ENCODE measurements around the gene CACNA1I. TPM values are rescaled to one million over a fixed set of nuclear protein-coding genes. Genes with fewer than 3 reads are reported as not detected.

The CACNA1I gene
- total and polyA plus RNA-seq, 11 donors, result 0.01 to 0.07 (median 0.04) TPM; not detected in 6

DNA sequence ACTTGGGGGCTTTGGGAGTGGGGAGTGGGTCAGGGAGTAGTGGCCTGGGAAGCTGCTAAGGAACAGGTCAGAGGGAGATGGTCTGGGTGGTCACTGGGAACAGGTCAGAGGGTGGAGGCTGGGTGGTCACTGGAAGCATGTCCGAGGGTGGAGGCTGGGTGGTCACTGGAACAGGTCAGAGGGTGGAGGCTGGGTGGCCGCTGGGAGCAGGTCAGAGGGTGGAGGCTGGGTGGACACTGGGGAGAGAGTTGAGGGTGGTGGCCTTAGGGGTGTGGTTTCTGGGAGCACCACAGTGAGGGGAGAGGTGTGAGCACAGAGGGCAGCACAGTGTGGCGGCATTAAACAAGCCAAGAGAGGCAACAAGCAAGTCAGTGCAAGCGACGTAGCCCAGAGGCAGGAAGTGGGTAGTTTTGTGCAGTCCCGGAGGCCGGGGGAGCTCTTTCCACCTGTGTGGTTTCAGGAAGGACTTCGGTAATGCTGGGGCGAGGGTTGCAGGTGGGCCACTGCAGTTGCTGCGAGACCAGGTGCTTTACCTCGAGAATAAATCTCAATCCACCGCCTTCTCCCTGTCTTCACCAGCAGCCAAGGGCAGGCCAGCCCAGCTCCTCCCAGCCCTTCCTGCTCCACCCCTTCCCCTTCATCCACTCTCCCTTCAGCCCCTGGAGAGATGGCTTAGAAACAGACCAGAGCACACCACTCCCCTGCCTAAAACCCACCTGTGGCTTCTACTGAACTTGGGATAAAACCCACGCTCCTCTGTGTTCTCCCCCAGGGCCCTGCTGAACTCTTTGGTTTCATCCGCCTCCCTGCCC lies 3.2 kb upstream of the CACNA1I start:
- H3K27ac ChIP-seq, result no peak overlapping the region
- WGBS, 4 donors, result 54 to 63% (median 59%) methylated on average over 14 of the region's 14 CpGs
- no peak for DNase-seq
- no peaks in the 10 kb centered on the region for H3K9me3 ChIP-seq
- no peak overlapping the region for H3K4me3 ChIP-seq
- TF ChIP-seq, protein P1, sequence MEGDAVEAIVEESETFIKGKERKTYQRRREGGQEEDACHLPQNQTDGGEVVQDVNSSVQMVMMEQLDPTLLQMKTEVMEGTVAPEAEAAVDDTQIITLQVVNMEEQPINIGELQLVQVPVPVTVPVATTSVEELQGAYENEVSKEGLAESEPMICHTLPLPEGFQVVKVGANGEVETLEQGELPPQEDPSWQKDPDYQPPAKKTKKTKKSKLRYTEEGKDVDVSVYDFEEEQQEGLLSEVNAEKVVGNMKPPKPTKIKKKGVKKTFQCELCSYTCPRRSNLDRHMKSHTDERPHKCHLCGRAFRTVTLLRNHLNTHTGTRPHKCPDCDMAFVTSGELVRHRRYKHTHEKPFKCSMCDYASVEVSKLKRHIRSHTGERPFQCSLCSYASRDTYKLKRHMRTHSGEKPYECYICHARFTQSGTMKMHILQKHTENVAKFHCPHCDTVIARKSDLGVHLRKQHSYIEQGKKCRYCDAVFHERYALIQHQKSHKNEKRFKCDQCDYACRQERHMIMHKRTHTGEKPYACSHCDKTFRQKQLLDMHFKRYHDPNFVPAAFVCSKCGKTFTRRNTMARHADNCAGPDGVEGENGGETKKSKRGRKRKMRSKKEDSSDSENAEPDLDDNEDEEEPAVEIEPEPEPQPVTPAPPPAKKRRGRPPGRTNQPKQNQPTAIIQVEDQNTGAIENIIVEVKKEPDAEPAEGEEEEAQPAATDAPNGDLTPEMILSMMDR (IDR thresholded peaks at IDR 0.05), result no peak
- no peak for TF ChIP-seq POLR2A (IDR thresholded peaks at IDR 0.05)
- H3K4me1 ChIP-seq, result no peaks in the 10 kb centered on the region
- no peaks in the 10 kb centered on the region for H3K36me3 ChIP-seq
- intact Hi-C loops (cut with DNase I), result no loop called here
- ATAC-seq, result no peak
- peaks cover 0 to 36% (median 0%) of the 10 kb centered on the region in 9 donors for H3K27me3 ChIP-seq

DNA sequence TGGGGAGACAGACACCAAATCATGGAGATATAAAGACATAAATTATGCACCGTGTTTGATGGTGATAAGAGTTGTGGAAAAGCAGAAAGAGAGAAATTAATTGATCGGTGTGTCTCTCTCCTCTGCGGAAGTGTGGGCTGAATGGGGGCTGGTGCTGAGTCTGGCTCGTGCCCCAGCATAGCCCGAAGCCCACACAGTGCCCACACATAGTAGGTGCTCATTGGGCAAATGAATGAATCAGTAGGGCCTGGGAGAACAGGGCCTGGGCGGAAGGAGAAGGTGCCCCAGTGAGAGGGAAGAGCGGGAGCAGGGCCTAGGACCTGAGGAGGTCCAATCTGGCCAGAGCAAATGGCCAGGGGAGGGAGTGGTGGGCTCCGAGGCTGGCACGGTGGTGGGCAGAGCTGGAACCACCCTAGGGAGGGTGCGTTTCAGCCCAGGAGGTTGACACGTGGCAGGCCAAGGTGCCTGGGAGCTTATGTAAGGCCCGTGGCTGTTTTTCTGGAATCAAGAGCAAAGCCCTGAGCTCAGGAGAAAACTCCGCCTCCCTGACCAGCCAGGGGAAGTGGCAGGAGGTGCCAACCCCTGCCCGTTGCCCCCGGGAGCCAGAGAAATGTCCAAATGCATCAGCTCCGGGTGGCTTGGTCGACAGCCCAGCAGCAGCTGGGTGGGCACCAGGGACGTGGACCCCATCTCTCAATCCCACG lies 2.1 kb upstream of the CACNA1I start:
- H3K27ac ChIP-seq, result no peak overlapping the region
- intact Hi-C loops (cut with DNase I), result no loop called here
- no peak overlapping the region for H3K4me3 ChIP-seq
- no peaks in the 10 kb centered on the region for H3K36me3 ChIP-seq
- ATAC-seq (no peak), DNase-seq (no peak)
- TF ChIP-seq POLR2A (IDR thresholded peaks at IDR 0.05), result no peak
- TF ChIP-seq, protein P1 (IDR thresholded peaks at IDR 0.05), result no peak
- H3K9me3 ChIP-seq, result no peaks in the 10 kb centered on the region
- peaks cover 0 to 30% (median 0%) of the 10 kb centered on the region in 9 donors for H3K27me3 ChIP-seq
- H3K4me1 ChIP-seq, result no peaks in the 10 kb centered on the region
- WGBS, 4 donors, result 76 to 82% (median 80%) methylated on average over 17 to 19 of the region's 19 CpGs

DNA sequence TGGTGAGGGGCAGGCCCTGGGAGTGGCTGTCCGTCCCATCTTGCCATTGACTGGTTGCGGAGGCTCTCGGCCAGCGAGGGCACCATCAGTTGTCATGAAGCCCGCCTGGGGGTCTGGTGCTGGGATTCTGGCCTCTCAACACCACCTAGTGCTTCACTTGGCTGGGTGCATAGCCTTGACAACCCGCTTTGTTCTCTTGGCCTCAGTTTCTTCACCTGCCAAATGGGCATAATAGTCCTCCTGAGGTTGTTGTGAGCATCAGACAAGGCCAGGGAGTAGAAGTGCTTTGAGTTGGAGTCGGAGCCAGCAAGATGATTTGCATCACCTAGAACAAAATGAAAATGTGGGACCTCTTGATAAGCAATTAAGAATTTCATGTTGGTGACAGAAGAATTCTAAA lies 1.5 kb upstream of the CACNA1I start:
- no peak for DNase-seq
- Histone ChIP-seq H3K4me1 (no peaks in the 10 kb centered on the region), H3K4me3 (no peak overlapping the region), H3K27me3 (peaks cover 0 to 27% (median 0%) of the 10 kb centered on the region in 9 donors), H3K27ac (no peak overlapping the region), H3K9me3 (no peaks in the 10 kb centered on the region), H3K36me3 (no peaks in the 10 kb centered on the region)
- TF ChIP-seq, protein P1 (IDR thresholded peaks at IDR 0.05), result no peak
- TF ChIP-seq POLR2A (IDR thresholded peaks at IDR 0.05), result no peak
- intact Hi-C loops (cut with DNase I), result no loop called here
- WGBS, 4 donors, result 90 to 99% (median 93%) methylated on average over 7 of the region's 7 CpGs
- ATAC-seq, result no peak

DNA sequence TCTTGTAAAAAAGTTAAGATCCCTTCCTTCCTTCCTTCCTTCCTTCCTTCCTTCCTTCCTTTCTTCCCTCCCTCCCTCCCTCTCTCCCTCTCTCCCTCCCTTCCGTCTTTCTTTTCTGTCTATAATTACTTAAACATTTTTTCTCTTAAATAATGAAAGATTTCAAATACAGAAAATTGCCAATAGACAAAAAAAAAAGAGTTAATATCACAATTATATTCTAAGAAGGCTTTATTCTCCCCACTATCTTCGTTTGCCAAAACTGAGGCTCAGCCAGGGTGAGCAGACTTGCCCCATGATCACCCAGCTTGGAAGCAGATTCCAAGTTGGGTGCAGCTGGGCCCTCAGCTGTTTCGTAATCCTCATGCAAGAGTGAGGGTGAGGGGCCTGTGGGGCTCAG lies 327 bp upstream of the CACNA1I start:
- ATAC-seq (no peak), DNase-seq (no peak)
- no peak for TF ChIP-seq POLR2A (IDR thresholded peaks at IDR 0.05)
- TF ChIP-seq, protein P1 (IDR thresholded peaks at IDR 0.05), result no peak
- intact Hi-C loops (cut with DNase I), result no loop called here
- Histone ChIP-seq H3K4me1 (no peaks in the 10 kb centered on the region), H3K36me3 (no peaks in the 10 kb centered on the region), H3K4me3 (no peak overlapping the region), H3K27me3 (peaks cover 0 to 26% (median 0%) of the 10 kb centered on the region in 9 donors), H3K9me3 (no peaks in the 10 kb centered on the region), H3K27ac (no peak overlapping the region)
- WGBS, 4 donors, result 69 to 78% (median 76%) methylated on average over 3 of the region's 3 CpGs
